KMS-11 (cell line): ENCODE measurements around the gene YJEFN3.
A peak's percentile ranks its signal among the peaks of the same experiment; 100 is the strongest.

ENCODE experiments used
- H2AFZ ChIP-seq: fragments of 200-600 bp; sonication (generic); 2 replicates; pipeline ENCODE4 v1.6.1; 2016; ENCODE audit warnings: antibody characterized with exemption, mixed run types, low read depth
- H3K27ac ChIP-seq: fragments of 200-600 bp; sonication (generic); 2 replicates; pipeline ENCODE4 v1.6.1; 2016; ENCODE audit warnings: mild to moderate bottlenecking, mixed run types
- H3K27me3 ChIP-seq: fragments of 200-600 bp; sonication (generic); 2 replicates; pipeline ENCODE4 v1.6.1; 2017; ENCODE audit warnings: mild to moderate bottlenecking, low read depth, mixed run types, moderate library complexity; ENCODE audit not compliant: insufficient read depth
- H3K36me3 ChIP-seq: fragments of 200-600 bp; sonication (generic); 2 replicates; pipeline ENCODE4 v1.6.1; 2017; ENCODE audit warnings: mild to moderate bottlenecking, mixed run types; ENCODE audit not compliant: insufficient read depth
- H3K4me1 ChIP-seq: fragments of 200-600 bp; sonication (generic); 2 replicates; pipeline ENCODE4 v1.6.1; 2016; ENCODE audit warnings: mild to moderate bottlenecking, low read depth, mixed run types; ENCODE audit not compliant: poor library complexity, severe bottlenecking
- H3K4me2 ChIP-seq: fragments of 200-600 bp; sonication (generic); 2 replicates; pipeline ENCODE4 v1.7.0; 2016; ENCODE audit warnings: mild to moderate bottlenecking, mixed run types
- H3K4me3 ChIP-seq: fragments of 200-600 bp; sonication (generic); IDR thresholded peaks from 2 replicates; pipeline ENCODE4 v1.6.1; 2017; ENCODE audit warnings: low read depth, low read length, mixed read lengths; ENCODE audit not compliant: insufficient read depth
- H3K79me2 ChIP-seq: fragments of 200-600 bp; sonication (generic); 2 replicates; pipeline ENCODE4 v1.6.1; 2016; ENCODE audit warnings: low read depth, mixed run types; ENCODE audit not compliant: insufficient read depth
- H3K9ac ChIP-seq: fragments of 200-600 bp; sonication (generic); 2 replicates; pipeline ENCODE4 v1.6.1; 2016; ENCODE audit warnings: mild to moderate bottlenecking, mixed run types
- H4K20me1 ChIP-seq: fragments of 200-600 bp; sonication (generic); 2 replicates; pipeline ENCODE4 v1.6.1; 2016; ENCODE audit warnings: mild to moderate bottlenecking, mixed run types; ENCODE audit not compliant: insufficient read depth
- CTCF ChIP-seq: fragments of 200-600 bp; sonication (generic); conservative IDR thresholded peaks from 2 replicates; pipeline ENCODE4 v1.6.1; 2017; ENCODE audit warnings: low read depth, mild to moderate bottlenecking, antibody characterized with exemption, low read length, moderate library complexity, mixed read lengths

Gene YJEFN3

DNA sequence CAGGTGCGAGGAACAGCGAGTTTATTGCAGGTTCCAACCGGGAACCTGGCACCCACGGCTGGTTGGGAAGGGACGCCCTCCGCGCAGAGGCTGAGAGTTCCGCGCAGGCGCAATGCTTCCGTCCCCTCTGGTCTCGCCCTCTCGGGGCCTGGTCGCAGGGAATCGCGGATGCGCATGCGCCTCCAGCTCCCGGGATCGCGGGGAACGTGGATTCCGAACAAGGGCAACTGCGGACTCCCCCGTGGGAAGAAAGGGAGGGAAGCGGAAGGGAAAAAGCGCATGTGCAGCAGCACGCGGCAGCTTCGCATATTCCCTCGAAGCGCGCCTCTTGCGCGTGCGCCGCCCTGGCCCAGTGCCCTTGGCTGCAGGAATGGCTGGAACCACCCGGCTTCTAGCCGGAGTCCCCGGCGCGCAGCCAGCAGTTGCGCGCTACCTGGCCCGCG lies 14.5 kb upstream of the YJEFN3 start:
- no peak for TF ChIP-seq CTCF
- Histone ChIP-seq H3K79me2 (peaks cover 28% of the 10 kb centered on the region), H2AFZ (no peak overlapping the region), H3K4me1 (peaks cover 16% of the 10 kb centered on the region), H3K9ac (no peak overlapping the region), H3K4me3 (no peak overlapping the region), H3K36me3 (no peaks in the 10 kb centered on the region; the same call in 1 of the 2 replicates), H3K4me2 (no peak overlapping the region), H3K27me3 (no peaks in the 10 kb centered on the region), H3K27ac (no peak overlapping the region), H4K20me1 (no peaks in the 10 kb centered on the region)

- H3K4me1 ChIP-seq, result peaks cover 16% of the 10 kb centered on the region
- H3K27me3 ChIP-seq, result no peaks in the 10 kb centered on the region
These were observed 13.7 kb upstream of the YJEFN3 start, which contains the start of gene TSSK6 for GRCh38 chr19:19514881-19515641. Gene TSSK6, minus strand, starts transcription at chr19:19515548. Its CDS starts 121 bp downstream, at chr19:19515427.

DNA sequence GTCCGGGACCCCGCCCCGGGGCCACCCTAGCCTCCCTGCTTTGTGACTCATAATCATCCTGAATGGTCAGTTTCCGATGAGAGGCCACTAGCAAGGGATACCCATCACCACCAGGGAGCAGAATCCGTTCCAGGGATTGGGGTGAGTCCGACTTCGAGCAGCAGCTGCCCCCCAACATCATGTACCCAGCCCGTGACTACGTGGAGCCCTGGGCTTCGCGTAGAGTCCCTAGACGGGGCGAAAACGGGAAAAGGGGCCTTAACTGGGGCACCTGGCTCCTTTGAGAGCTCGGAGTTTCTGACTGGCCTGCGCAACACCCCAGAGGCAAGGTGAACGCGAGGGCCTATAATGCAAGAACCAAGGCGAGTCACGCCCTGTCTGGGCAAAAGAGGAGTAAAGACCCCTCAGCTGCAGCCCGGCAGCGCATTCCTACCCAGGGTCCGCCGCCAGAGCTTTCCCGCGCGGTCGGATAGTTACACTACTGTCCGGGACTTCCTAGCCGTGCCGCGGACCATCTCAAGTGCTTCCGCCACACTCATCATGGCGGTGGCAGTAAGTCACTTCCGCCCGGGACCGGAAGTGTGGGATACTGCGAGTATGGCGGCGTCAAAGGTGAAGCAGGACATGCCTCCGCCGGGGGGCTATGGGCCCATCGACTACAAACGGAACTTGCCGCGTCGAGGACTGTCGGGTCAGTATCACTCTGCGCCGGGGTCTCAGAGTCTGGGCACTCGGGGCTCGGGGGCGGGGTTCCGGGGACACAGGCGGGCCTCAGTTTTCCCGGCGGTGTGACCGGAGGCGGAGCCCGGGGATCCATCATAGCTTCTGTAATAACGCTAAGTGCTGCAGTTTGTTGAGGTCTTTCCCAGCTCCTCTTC lies 12.8 kb upstream of the YJEFN3 start, which contains the start of gene NDUFA13:
NDUFA13 (plus strand) TSS at position 584 of the 878 bp plus-strand sequence; CDS start at position 598, 14 bp downstream.
- Histone ChIP-seq H3K4me2 (peak within 1 kb of the TSS; percentile 83), H3K79me2 (peaks cover 37% of the 10 kb centered on the region), H3K36me3 (no peaks in the 10 kb centered on the region; the same call in none of the 2 replicates), H2AFZ (peak within 1 kb of the TSS; percentile 82), H3K27me3 (no peaks in the 10 kb centered on the region), H3K9ac (peak within 1 kb of the TSS; percentile 61), H4K20me1 (no peaks in the 10 kb centered on the region), H3K27ac (peak within 1 kb of the TSS; percentile 53), H3K4me1 (peaks cover 16% of the 10 kb centered on the region), H3K4me3 (peak within 1 kb of the TSS; percentile 26)
- no peak for TF ChIP-seq CTCF

More at GRCh38 chr19:19514881-19515641, 13.7 kb upstream of the YJEFN3 start, which contains the start of gene TSSK6:
- peak within 1 kb of the TSS; percentile 53 for H3K27ac ChIP-seq
- H3K36me3 ChIP-seq, result no peaks in the 10 kb centered on the region; the same call in 1 of the 2 replicates
- peaks cover 33% of the 10 kb centered on the region for H3K79me2 ChIP-seq
- H3K9ac ChIP-seq, result peak within 1 kb of the TSS; percentile 61
- no peaks in the 10 kb centered on the region for H4K20me1 ChIP-seq
- H2AFZ ChIP-seq, result peak within 1 kb of the TSS; percentile 82
- no peak for TF ChIP-seq CTCF
- H3K4me2 ChIP-seq, result peak within 1 kb of the TSS; percentile 83
- peak within 1 kb of the TSS; percentile 26 for H3K4me3 ChIP-seq

DNA sequence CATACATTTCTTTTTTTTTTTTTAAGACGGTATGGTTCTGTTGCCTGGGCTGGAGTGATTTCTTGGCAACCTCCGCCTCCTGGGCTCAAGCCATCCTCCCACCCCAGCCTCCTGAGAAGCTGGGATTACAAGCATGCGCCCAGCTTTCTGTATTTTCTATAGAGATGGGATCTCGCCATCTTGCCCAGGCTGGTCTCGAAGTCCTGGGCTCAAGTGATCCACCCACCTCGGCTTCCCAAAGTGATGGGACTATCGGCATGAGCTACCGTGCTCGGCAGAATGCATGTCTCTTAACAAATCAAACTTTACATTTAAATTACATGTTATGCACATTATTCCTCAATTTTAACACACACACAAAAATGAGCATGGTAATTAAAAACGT lies 11.5 kb upstream of the YJEFN3 start:
- Histone ChIP-seq H3K36me3 (no peaks in the 10 kb centered on the region; the same call in none of the 2 replicates), H3K27ac (no peak overlapping the region), H3K9ac (no peak overlapping the region), H4K20me1 (no peaks in the 10 kb centered on the region), H3K4me2 (peak overlapping the region; percentile 83), H2AFZ (no peak overlapping the region), H3K27me3 (no peaks in the 10 kb centered on the region), H3K4me1 (peaks cover 16% of the 10 kb centered on the region), H3K79me2 (peaks cover 39% of the 10 kb centered on the region), H3K4me3 (no peak overlapping the region)
- no peak for TF ChIP-seq CTCF
